Neural progenitor cell (in vitro differentiated cells): Measurements from ENCODE around the gene KLK8. TPM values are rescaled to one million over a fixed set of nuclear protein-coding genes. Genes with fewer than 3 reads are reported as not detected.

Experiments
- DNase-seq: peaks from one replicate; pipeline ENCODE4 v3.0.0-alpha.2; 2016; ENCODE audit warnings: low spot score
- H2AFZ ChIP-seq: fragments of 200-600 bp; sonication (generic); replicated peaks from 2 replicates; pipeline ENCODE4 v1.6.1; 2016; ENCODE audit warnings: antibody characterized with exemption
- H3F3A ChIP-seq: fragments of 200-600 bp; sonication (generic); 2 replicates; pipeline ENCODE4 v1.6.1; 2016; ENCODE audit warnings: antibody characterized with exemption, low read depth
- H3K27ac ChIP-seq: fragments of 200-600 bp; sonication (generic); 2 replicates; pipeline ENCODE4 v1.5.1; 2016; ENCODE audit warnings: mild to moderate bottlenecking
- H3K27me3 ChIP-seq: fragments of 200-600 bp; sonication (generic); 2 replicates; pipeline ENCODE4 v1.6.1; 2016; ENCODE audit warnings: mild to moderate bottlenecking, moderate library complexity
- H3K36me3 ChIP-seq: fragments of 200-600 bp; sonication (generic); 2 replicates; pipeline ENCODE4 v1.5.1; 2016
- H3K4me1 ChIP-seq: fragments of 200-600 bp; sonication (generic); 2 replicates; pipeline ENCODE4 v1.6.1; 2016; ENCODE audit warnings: mixed run types
- H3K4me2 ChIP-seq: fragments of 200-600 bp; sonication (generic); 2 replicates; pipeline ENCODE4 v1.6.1; 2016
- H3K4me3 ChIP-seq: fragments of 200-600 bp; sonication (generic); 2 replicates; pipeline ENCODE4 v1.5.1; 2016
- H3K79me2 ChIP-seq: fragments of 200-600 bp; sonication (generic); 2 replicates; pipeline ENCODE4 v1.6.1; 2016; ENCODE audit warnings: low read depth
- H3K9ac ChIP-seq: fragments of 200-600 bp; sonication (generic); 2 replicates; pipeline ENCODE4 v1.6.1; 2016
- H3K9me3 ChIP-seq: fragments of 200-600 bp; sonication (generic); 2 replicates; pipeline ENCODE4 v1.5.1; 2016; ENCODE audit warnings: low read depth
- H4K20me1 ChIP-seq: fragments of 200-600 bp; sonication (generic); 2 replicates; pipeline ENCODE4 v1.6.1; 2016; ENCODE audit warnings: low read depth
- H3K27ac Mint-ChIP-seq: 3 replicates; pipeline ENCODE4 v1.8.0; 2021; ENCODE audit warnings: mixed read lengths
- H3K27me3 Mint-ChIP-seq: 2 replicates; pipeline ENCODE4 v1.8.0; 2022; ENCODE audit warnings: low read depth, mild to moderate bottlenecking, inconsistent platforms, moderate library complexity, mixed read lengths; ENCODE audit not compliant: insufficient read depth
- H3K36me3 Mint-ChIP-seq: 3 replicates; pipeline ENCODE4 v1.8.0; 2021; ENCODE audit warnings: mixed read lengths
- H3K4me1 Mint-ChIP-seq: 3 replicates; pipeline ENCODE4 v1.8.0; 2021; ENCODE audit warnings: mixed read lengths
- H3K4me3 Mint-ChIP-seq: 3 replicates; pipeline ENCODE4 v1.8.0; 2021; ENCODE audit warnings: mild to moderate bottlenecking, moderate library complexity, mixed read lengths
- H3K9me3 Mint-ChIP-seq: 3 replicates; pipeline ENCODE4 v1.8.0; 2020; ENCODE audit warnings: mixed read lengths
- CTCF ChIP-seq: fragments of 200-600 bp; sonication (generic); IDR thresholded peaks from 2 replicates; pipeline ENCODE4 v1.5.1; 2017; ENCODE audit warnings: antibody characterized with exemption, mild to moderate bottlenecking
- EZH2 ChIP-seq: fragments of 200-600 bp; sonication (generic); IDR thresholded peaks from 2 replicates; pipeline ENCODE4 v1.6.1; 2017; ENCODE audit warnings: antibody characterized with exemption, mild to moderate bottlenecking, moderate library complexity
- EZH2phosphoT487 ChIP-seq: fragments of 200-600 bp; sonication (generic); IDR thresholded peaks from 2 replicates; pipeline ENCODE4 v1.6.1; 2017; ENCODE audit warnings: antibody characterized with exemption
- total RNA-seq: library from RNA; depleted of rRNA; stranded (reverse); fragments of >200 nt; gene quantifications from 2 replicates; pipeline ENCODE4 v1.2.3, GENCODE V29; 2015; ENCODE audit warnings: low replicate concordance

KLK8 gene
- total RNA-seq, 1 donor from 2014 or later = not detected

- H3K4me3 Mint-ChIP-seq = no peak overlapping the region
- DNase-seq = no peak
Measured at GRCh38 chr19:50957587-50957986, 43.8 kb downstream of the KLK8 start.

GRCh38 chr19:50952910-50953309, 48.5 kb downstream of the KLK8 start, which contains the start of gene KLK5:
Gene KLK5, minus strand, starts transcription at chr19:50953038. Its CDS starts 381 bp downstream, at chr19:50952657.
- no peaks in the 10 kb centered on the region for H3K27me3 Mint-ChIP-seq
- H2AFZ ChIP-seq = no peak within 1 kb of the TSS
- DNase-seq = no peak

More at GRCh38 chr19:50957587-50957986, 43.8 kb downstream of the KLK8 start:
- Histone ChIP-seq H3K4me2 (no peak overlapping the region), H3K27ac (no peak overlapping the region), H4K20me1 (no peaks in the 10 kb centered on the region), H3F3A (no peaks in the 10 kb centered on the region), H3K27me3 (no peaks in the 10 kb centered on the region), H3K36me3 (no peaks in the 10 kb centered on the region), H3K9ac (no peak overlapping the region), H3K9me3 (no peaks in the 10 kb centered on the region), H2AFZ (no peak overlapping the region), H3K4me1 (no peaks in the 10 kb centered on the region), H3K4me3 (no peak overlapping the region), H3K79me2 (no peaks in the 10 kb centered on the region)
- no peak overlapping the region for H3K27ac Mint-ChIP-seq
- peaks cover 1% of the 10 kb centered on the region for H3K9me3 Mint-ChIP-seq
- H3K4me1 Mint-ChIP-seq = no peaks in the 10 kb centered on the region
- TF ChIP-seq EZH2 = no peak
- TF ChIP-seq EZH2phosphoT487 = no peak
- no peak for TF ChIP-seq CTCF
- peaks cover 6% of the 10 kb centered on the region for H3K27me3 Mint-ChIP-seq
- no peaks in the 10 kb centered on the region for H3K36me3 Mint-ChIP-seq

GRCh38 chr19:50949861-50950260, 51.5 kb downstream of the KLK8 start:
- H3K27ac Mint-ChIP-seq = no peak overlapping the region
- Histone ChIP-seq H3K27ac (no peak overlapping the region), H3K9me3 (no peaks in the 10 kb centered on the region), H4K20me1 (no peaks in the 10 kb centered on the region), H3K4me1 (no peaks in the 10 kb centered on the region), H3K79me2 (no peaks in the 10 kb centered on the region), H3K9ac (no peak overlapping the region), H2AFZ (no peak overlapping the region), H3K4me2 (no peak overlapping the region), H3K27me3 (peaks cover 5% of the 10 kb centered on the region), H3K4me3 (no peak overlapping the region), H3F3A (no peaks in the 10 kb centered on the region), H3K36me3 (no peaks in the 10 kb centered on the region)
- DNase-seq = no peak
- no peaks in the 10 kb centered on the region for H3K4me1 Mint-ChIP-seq
- TF ChIP-seq EZH2 = no peak
- TF ChIP-seq EZH2phosphoT487 = no peak
- TF ChIP-seq CTCF = no peak
- H3K36me3 Mint-ChIP-seq = no peaks in the 10 kb centered on the region
- H3K4me3 Mint-ChIP-seq = no peak overlapping the region
- no peaks in the 10 kb centered on the region for H3K9me3 Mint-ChIP-seq
- no peaks in the 10 kb centered on the region for H3K27me3 Mint-ChIP-seq

More at GRCh38 chr19:50952910-50953309, 48.5 kb downstream of the KLK8 start, which contains the start of gene KLK5:
- H3K27me3 ChIP-seq = peaks cover 2% of the 10 kb centered on the region
- H3K4me1 ChIP-seq = no peaks in the 10 kb centered on the region
- H3F3A ChIP-seq = no peaks in the 10 kb centered on the region
- Mint-ChIP-seq H3K27ac (no peak within 1 kb of the TSS), H3K4me3 (no peak within 1 kb of the TSS), H3K4me1 (no peaks in the 10 kb centered on the region), H3K36me3 (no peaks in the 10 kb centered on the region), H3K9me3 (no peaks in the 10 kb centered on the region)
- H3K4me3 ChIP-seq = no peak within 1 kb of the TSS
- H3K79me2 ChIP-seq = no peaks in the 10 kb centered on the region
- H3K9ac ChIP-seq = no peak within 1 kb of the TSS
- no peaks in the 10 kb centered on the region for H3K36me3 ChIP-seq
- H4K20me1 ChIP-seq = no peaks in the 10 kb centered on the region
- no peak within 1 kb of the TSS for H3K4me2 ChIP-seq
- H3K27ac ChIP-seq = no peak within 1 kb of the TSS
- TF ChIP-seq EZH2 (no peak), EZH2phosphoT487 (no peak), CTCF (no peak)
- H3K9me3 ChIP-seq = no peaks in the 10 kb centered on the region
